WI38 (cell line): ENCODE results near the gene OCA2.
"Not testable (repeated sequence)": the region's sequence is repeated elsewhere in the genome, so short reads cannot be mapped to it uniquely, and the experiment has no call there.

Source experiments
- H3K4me3 ChIP-seq: 2 replicates; pipeline ENCODE4 v1.5.1; 2011; ENCODE audit warnings: low read depth, mild to moderate bottlenecking, control low read depth, low read length
- TF ChIP-seq, protein P1 (sequence below): IDR thresholded peaks from 2 replicates; pipeline ENCODE4 v1.5.1; 2012; ENCODE audit warnings: low read depth, mild to moderate bottlenecking, control low read depth, low read length

Gene OCA2

DNA sequence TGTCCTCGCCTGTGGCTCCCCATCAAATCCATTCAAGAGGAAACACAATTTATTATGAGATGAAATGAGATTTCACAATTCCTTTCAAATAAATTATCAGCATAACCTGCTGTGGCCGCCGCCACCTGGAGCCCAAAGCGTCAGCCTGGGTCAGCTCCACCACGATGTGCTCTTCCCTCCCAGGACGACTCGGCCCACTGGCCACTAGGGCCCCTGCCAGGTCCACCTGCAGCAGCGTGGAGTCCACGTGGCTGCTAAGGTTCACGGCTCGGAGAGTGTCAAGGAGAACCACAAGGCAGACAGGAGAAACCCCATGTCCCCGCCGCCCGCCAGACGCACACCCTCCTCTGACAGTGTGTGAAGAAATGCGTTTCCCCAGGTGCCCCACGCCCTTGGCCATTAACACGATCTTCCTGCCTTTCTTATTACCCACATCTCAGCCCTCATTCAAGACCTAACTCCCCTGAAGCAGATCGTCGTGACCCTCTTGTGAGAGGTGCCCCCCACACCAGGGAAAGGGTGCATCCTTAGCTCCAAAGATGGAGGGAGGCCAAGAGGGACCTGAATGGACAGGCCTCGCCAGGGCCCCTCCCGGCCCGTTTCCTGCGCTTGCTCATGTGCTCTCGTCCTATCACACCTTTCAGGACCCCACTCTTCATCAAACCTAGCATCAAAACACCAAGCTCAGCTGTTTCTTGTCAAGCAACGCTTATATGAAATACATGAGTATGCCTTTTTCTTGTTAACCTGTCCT is 80.6 kb downstream of the OCA2 start:
- TF ChIP-seq, protein P1, sequence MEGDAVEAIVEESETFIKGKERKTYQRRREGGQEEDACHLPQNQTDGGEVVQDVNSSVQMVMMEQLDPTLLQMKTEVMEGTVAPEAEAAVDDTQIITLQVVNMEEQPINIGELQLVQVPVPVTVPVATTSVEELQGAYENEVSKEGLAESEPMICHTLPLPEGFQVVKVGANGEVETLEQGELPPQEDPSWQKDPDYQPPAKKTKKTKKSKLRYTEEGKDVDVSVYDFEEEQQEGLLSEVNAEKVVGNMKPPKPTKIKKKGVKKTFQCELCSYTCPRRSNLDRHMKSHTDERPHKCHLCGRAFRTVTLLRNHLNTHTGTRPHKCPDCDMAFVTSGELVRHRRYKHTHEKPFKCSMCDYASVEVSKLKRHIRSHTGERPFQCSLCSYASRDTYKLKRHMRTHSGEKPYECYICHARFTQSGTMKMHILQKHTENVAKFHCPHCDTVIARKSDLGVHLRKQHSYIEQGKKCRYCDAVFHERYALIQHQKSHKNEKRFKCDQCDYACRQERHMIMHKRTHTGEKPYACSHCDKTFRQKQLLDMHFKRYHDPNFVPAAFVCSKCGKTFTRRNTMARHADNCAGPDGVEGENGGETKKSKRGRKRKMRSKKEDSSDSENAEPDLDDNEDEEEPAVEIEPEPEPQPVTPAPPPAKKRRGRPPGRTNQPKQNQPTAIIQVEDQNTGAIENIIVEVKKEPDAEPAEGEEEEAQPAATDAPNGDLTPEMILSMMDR, result no peak
- H3K4me3 ChIP-seq, result no peak overlapping the region

DNA sequence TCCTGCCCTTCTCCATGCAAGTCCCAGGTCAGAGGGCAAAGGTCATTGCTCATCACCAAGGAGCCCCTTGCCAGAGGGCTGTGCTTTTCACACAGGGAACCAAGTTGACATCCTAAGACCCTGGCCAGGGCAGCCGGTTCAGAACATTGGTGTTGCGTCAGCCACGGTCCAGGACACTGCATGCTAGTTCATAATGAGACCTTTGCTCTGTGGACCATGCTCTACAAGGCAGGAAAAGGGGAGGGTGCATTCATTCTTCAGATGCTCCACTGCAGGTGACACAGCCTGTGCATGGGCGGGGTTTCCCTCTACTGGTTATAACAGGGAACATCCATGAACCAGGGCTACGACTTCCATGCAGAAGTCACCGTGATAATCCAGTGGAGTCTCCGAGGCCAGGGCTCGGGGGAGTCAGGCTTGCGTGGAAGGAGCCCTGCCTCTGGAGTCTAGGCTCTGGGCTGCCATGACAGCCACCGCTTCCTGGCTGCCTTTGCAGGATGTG is 81.6 kb downstream of the OCA2 start:
- TF ChIP-seq, protein P1, result no peak
- no peak overlapping the region for H3K4me3 ChIP-seq

DNA sequence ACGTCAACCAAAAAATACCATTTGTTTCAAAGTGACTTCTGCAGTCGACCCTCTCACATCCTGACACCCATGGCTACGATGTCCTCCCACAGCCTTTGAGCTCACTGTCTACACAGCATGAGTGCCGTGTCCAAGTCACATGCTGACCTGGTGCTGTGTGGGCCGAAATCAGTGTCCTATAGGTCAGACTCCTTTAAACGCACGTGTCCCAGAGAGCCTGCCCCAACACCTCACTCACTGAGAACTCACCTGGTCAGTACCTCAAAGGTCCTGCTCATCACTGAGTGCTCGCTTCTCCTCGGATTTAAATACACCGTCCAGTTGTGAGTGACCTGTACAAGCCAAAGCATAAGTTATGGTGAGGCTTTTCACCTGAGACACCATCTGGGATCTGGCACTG is 83.3 kb downstream of the OCA2 start:
- no peak overlapping the region for H3K4me3 ChIP-seq
- TF ChIP-seq, protein P1, result no peak

DNA sequence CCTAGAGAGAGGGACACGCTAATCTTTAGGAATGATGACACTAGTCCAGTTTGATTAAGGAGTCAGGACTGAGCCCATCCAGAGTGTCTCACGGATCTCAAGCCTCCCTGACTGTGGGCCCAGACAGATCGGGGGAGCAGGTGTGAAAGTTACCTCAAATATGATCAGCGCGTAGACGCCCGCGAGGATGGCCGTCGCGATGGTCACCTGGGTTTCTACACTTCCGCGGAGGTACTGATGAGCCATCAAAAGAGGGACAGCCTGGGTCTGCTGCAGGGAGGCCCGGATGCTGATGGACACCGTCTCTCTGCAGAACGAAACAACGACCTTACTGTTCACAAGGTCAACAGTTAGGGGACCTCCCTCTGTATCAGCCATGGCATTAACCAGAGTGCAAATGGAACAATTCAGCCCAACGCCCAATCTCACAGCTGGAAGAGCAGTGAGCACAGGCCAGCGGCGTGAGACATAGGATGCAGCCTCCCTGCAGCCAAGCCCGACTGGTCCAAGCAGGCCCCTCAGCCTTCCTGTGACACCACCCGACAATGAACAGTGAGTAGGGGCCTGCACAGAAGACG is 84.4 kb downstream of the OCA2 start:
- TF ChIP-seq, protein P1, result no peak
- no peak overlapping the region for H3K4me3 ChIP-seq

DNA sequence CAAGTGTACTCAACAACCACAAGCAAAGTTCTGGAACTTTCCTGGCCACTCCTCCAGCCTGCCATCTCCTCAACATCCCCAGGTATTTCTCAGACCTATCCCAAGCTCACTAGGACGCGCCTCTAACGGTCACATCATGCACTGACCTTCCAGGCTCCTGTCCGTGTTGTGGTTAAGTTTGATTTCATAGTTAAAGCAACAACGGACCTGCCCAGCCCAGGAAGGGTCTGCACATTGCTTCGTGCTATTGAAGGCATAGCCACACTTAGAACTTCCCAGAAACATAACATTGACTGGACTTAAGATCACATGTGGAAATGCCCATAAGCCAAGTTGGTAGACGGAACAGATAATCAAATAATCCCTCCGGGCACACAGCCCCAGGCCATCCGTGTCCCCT is 85.1 kb downstream of the OCA2 start:
- H3K4me3 ChIP-seq, result no peak overlapping the region
- TF ChIP-seq, protein P1, result no peak

DNA sequence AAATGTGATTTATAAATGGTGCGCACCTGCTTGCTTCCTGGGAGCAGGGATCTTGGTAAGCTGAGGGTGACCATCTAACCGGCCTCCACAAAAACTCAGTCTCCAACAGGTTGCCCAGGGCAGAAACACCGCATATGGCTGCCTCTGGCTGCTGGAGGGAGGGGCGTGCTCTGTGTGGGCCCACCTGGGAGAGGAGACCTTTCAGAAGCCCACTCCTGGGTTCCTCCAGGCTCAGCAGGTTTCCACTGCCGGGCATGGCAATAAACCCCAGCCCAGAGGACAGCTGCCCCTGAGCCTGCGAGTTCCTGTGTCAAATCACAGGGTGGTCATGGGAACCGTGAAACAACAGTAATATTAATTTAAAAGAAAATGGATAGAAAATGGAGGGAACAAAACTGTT is 85.6 kb downstream of the OCA2 start:
- TF ChIP-seq, protein P1, result no peak
- H3K4me3 ChIP-seq, result no peak overlapping the region

DNA sequence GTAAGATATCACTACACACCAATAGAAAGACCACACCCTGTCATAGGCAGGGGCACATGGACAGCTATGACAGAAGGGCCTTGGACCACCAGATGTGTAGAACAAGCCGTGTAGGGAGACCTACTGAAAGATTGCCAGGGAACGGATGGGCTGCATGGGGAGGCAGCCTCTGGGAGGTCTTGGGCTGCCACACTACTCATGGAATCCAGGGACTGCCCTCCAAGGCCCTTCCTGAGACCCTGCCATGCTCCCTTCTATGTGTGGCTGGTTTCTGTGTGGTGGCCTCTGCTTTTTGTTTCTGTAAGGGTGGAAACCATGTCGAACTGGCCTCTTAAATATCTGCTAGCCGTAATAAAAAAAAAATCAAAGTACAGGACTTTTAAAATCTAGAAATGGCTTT is 86.9 kb downstream of the OCA2 start:
- TF ChIP-seq, protein P1, result no peak
- H3K4me3 ChIP-seq, result no peak overlapping the region

DNA sequence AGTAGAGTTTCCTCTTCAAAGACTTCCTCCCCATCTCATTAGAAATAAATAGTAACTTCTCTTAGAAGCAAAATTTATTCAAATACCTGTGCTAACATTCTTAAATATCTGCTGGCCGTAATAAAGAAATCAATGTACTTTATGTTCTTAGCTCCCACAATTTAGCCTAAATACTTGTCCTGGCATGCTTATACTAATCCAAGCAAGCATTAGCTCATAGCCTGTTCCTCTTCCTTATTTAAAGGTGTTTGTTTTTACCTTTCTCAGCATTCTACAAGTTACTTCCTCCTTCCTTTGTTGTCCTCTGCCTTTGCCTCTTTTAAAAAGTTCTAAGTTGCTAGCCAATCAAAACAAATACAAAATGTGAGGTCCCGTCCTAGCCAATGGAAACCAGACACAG is 90.9 kb downstream of the OCA2 start:
- H3K4me3 ChIP-seq, result not testable (repeated sequence)
